HTR-8/SVneo (cell line): Measurements from ENCODE around the gene LTB4R2.

Source experiments
- DNase-seq: peaks from one replicate; pipeline ENCODE4 v3.0.0; 2011; ENCODE audit warnings: low spot score, mixed read lengths; ENCODE audit not compliant: insufficient read length
- FAIRE-seq: peaks from 2 replicates; lab custom pipeline; 2011; peaks lifted over from hg19 to GRCh38; lab: Jason Lieb, UNC

LTB4R2 gene

GRCh38 chr14:24309538-24310264 is at the start of gene LTB4R2:
Gene LTB4R2 (plus strand): TSS chr14:24310140. CDS start chr14:24310665, 525 bp downstream.
- FAIRE-seq: no peak

GRCh38 chr14:24260780-24261157 is 49.2 kb upstream of the LTB4R2 start:
- FAIRE-seq: no peak
- DNase-seq: no peak

More at GRCh38 chr14:24309538-24310264, at the start of gene LTB4R2:
- no peak for DNase-seq

- DNase-seq (no peak), FAIRE-seq (no peak)
Observed at GRCh38 chr14:24261256-24261968, 48.5 kb upstream of the LTB4R2 start.

- DNase-seq: no peak
- no peak for FAIRE-seq
Observed at GRCh38 chr14:24261969-24262327, 48.0 kb upstream of the LTB4R2 start.

GRCh38 chr14:24262821-24263733 is 46.9 kb upstream of the LTB4R2 start, which contains the start of gene TGM1:
Gene TGM1 (minus strand): TSS chr14:24263177. CDS start chr14:24262352, 825 bp downstream.
- DNase-seq: no peak
- no peak for FAIRE-seq

- FAIRE-seq (no peak), DNase-seq (no peak)
Observed at GRCh38 chr14:24263848-24264247, 46.1 kb upstream of the LTB4R2 start.

GRCh38 chr14:24264298-24264697 is 45.6 kb upstream of the LTB4R2 start:
- DNase-seq (no peak), FAIRE-seq (no peak)

- DNase-seq (no peak), FAIRE-seq (no peak)
Observed at GRCh38 chr14:24266344-24267244, 43.3 kb upstream of the LTB4R2 start.

- DNase-seq (no peak), FAIRE-seq (no peak)
Observed at GRCh38 chr14:24267516-24267915, 42.4 kb upstream of the LTB4R2 start.

GRCh38 chr14:24268225-24268624 is 41.7 kb upstream of the LTB4R2 start:
- no peak for FAIRE-seq
- DNase-seq: no peak

GRCh38 chr14:24269368-24269767 is 40.6 kb upstream of the LTB4R2 start:
- FAIRE-seq (no peak), DNase-seq (no peak)

GRCh38 chr14:24269910-24270536 is 39.9 kb upstream of the LTB4R2 start:
- FAIRE-seq (no peak), DNase-seq (no peak)

GRCh38 chr14:24270537-24271133 is 39.3 kb upstream of the LTB4R2 start:
- no peak for FAIRE-seq
- DNase-seq: no peak

GRCh38 chr14:24271134-24271833 is 38.7 kb upstream of the LTB4R2 start, which contains the start of gene RABGGTA:
Gene RABGGTA (minus strand): TSS chr14:24271597. CDS start chr14:24271115, 482 bp downstream.
- FAIRE-seq (no peak), DNase-seq (peak; percentile 84)

- DNase-seq: no peak
- no peak for FAIRE-seq
Observed at GRCh38 chr14:24271834-24272263, 38.1 kb upstream of the LTB4R2 start.

- FAIRE-seq (no peak), DNase-seq (no peak)
Observed at GRCh38 chr14:24272467-24272866, 37.5 kb upstream of the LTB4R2 start.

- DNase-seq (no peak), FAIRE-seq (no peak)
Observed at GRCh38 chr14:24273422-24273998, 36.4 kb upstream of the LTB4R2 start.

- FAIRE-seq: no peak
- DNase-seq: no peak
Observed at GRCh38 chr14:24274101-24274543, 35.8 kb upstream of the LTB4R2 start.
